ENCODE results near the gene FAM171A1.

The FAM171A1 gene

GRCh38 chr10:15244635-15245197 is 126.4 kb downstream of the FAM171A1 start:
- DNase-seq (ENCODE audit: low spot score): no peak

DNA sequence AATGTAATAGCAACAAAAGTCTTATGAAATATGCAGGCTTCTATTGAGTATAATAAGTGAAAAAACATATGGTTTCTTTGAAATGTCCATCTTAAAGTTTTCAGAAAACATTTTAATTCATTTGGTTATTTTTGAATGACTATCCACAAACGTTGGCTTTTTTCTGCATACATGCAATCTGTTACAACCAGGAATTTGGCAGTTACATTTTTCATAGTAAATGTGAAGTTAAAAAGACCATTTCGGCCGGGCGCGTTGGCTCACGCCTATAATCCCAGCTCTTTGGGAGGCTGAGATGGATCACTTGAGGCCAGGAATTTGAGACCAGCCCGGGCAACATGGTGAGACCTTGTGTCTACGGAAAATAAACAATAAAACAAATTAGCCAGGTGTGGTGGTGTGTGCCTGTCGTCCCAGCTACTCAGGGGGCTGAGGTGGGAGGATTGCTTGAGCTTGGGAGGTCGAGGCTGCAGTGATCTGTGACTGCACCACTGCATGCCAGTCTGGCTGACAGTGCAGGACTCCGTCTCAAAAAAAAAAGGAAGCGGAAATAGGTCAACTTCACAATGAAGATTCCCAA is 128.7 kb downstream of the FAM171A1 start:
- DNase-seq (ENCODE audit: low spot score): no peak

- no peak for DNase-seq (ENCODE audit: low spot score)
Measured at GRCh38 chr10:15241306-15241705, 129.8 kb downstream of the FAM171A1 start.

- no peak for DNase-seq (ENCODE audit: low spot score)
Measured at GRCh38 chr10:15238555-15239335, 132.3 kb downstream of the FAM171A1 start.

DNA sequence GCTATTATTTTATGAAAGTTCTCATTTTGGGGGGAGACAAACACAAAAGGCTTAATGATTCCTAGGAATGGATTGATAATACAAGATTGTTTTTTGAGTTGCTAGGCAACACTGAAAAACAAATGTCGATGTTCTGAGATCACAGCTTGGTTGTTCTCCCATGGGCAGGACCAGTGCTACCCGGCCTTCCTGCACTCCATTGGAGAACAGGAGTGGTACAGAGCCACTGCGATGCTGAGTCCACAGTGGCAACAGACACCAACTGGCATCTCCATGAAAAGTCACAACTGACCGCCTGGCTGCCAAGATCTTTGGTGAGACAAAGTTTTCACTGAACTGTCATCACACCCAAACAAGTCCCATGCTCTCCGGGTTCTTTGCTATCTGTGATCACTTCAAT is 133.7 kb downstream of the FAM171A1 start:
- peak; percentile 73 for DNase-seq (ENCODE audit: low spot score)

DNA sequence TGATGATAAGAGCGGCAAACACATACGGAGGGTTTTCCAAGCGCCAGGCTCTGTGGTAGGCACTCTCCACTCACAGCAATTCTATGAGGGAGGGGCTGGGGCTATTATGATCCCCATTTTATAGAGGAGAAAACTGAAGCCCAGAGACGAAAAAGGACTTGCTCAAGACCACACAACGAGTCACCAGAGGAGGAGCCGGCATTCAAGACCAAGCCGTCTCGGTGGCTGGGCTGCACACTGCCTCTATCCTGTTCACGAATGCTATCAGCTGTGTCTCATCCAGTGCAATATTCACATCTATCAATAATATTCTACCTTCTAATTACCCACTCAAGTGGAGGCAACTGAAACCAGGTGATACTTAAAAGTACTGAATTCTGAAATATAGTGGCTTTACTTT is 134.7 kb downstream of the FAM171A1 start:
- no peak for DNase-seq (ENCODE audit: low spot score)

- DNase-seq (ENCODE audit: low spot score): no peak
Measured at GRCh38 chr10:15232279-15232678, 138.8 kb downstream of the FAM171A1 start.

GRCh38 chr10:15231426-15231825 is 139.7 kb downstream of the FAM171A1 start:
- no peak for DNase-seq (ENCODE audit: low spot score)

GRCh38 chr10:15230257-15230656 is 140.8 kb downstream of the FAM171A1 start:
- DNase-seq (ENCODE audit: low spot score): no peak

DNA sequence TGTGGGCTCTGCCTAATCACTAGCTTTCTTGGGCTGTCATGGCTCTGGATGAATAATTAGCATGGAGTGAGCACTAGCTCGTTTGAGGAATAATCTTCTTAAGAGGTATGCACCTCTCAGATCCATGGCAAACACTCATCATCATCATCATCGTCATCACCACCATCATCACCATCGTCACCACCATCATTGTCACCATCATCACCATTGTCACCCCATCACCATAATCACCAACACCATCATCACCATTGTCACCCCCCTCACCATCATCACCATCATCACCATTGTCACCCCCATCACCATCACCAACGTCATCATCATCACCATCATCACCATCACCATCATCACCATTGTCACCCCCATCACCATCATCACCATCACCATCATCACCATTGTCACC is 141.8 kb downstream of the FAM171A1 start:
- no peak for DNase-seq (ENCODE audit: low spot score)

DNA sequence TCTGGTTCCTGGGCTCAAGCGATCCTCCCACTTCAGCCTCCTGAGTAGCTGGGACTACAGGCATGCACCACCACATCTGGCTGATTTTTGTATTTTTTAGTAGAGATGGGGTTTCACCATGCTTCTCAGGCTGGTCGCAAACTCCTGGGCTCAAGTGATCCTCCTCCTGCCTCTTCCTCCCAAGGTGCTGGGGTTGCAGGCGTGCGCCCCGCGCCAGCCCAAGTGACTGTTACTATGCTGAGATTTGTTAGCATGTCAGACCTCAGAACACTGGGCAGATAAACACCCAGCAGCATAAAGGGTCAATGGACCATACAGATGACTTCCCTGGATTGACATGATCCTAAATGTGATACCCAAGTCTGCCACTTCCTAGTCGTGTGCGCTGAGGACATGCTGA is 142.7 kb downstream of the FAM171A1 start:
- no peak for DNase-seq (ENCODE audit: low spot score)

DNA sequence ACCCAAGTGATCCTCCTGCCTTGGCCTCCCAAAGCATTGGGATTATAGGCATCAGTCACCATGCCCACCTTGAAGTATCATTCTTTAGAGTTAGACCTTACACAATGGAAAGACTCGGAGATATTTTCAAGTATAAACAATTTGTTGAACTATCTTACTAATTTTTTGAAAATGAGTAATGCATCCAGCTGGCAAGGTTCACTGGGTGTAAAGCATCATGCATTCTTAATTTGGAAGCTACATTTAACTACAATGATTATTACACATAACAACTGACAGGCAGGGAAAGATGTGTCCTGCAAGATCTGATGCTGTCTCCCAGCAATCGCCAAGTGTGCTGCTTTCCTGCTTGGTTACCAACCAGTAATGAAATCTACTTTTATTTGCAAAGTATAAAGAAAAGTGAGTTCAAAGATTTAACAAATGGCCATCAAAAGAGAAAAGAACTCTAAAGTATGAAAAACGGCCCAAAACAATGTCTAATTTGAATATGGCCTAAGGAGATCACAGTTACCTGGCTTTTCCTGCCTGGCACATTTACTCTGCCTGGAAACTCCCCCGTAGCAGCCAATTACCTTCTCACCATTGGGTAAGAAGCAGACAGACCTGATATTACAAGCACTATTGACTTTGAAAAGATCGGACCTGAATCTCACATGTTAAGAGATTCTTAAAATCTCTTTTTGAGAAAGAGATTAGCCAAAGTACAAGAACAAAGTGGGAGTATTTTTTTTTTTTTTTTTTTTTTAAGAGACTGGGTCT is 143.3 kb downstream of the FAM171A1 start:
- no peak for DNase-seq (ENCODE audit: low spot score)

DNA sequence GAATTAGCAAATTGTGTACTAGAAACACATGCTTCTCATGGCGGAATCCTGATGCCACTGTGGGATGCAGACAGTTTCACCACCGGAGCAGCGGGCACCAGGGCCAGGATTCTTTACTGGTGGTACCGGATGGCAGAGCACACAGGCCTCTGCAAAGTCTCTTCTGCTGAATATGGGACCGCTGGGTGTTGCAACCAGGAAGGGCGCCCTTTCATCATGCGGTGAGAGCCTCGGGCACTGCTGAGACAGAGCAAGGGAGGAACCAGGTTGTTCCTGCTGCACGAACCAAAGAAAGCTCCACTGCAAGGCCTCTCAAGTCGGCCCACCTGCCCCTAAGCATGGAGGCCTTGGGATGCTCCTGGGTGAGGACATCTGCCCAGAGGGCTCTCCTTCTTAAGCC is 145.6 kb downstream of the FAM171A1 start:
- no peak for DNase-seq (ENCODE audit: low spot score)

GRCh38 chr10:15224948-15225347 is 146.1 kb downstream of the FAM171A1 start:
- DNase-seq (ENCODE audit: low spot score): no peak

DNA sequence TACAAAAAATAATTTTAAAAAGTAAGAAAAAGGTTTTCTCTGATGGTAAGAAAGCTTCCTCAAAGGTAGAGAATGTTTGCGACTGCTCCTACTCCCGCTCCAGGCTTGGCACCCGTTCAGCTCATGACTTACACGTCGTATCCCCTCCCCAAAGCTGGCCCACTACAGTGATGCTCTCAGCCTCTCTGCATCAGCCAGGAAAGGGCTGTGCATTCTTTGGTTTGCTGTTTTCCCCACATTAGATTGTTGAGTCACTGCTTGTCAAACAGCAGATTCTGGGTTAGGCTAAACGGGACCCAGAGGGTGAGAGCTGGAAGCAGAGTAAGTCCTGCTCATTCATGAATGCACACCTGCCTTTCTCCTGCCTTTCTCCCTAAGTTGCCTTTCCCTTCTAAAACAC is 147.9 kb downstream of the FAM171A1 start:
- peak; percentile 33 for DNase-seq (ENCODE audit: low spot score)

GRCh38 chr10:15222511-15222910 is 148.6 kb downstream of the FAM171A1 start:
- peak; percentile 68 for DNase-seq (ENCODE audit: low spot score)

GRCh38 chr10:15220445-15220844 is 150.6 kb downstream of the FAM171A1 start:
- DNase-seq (ENCODE audit: low spot score): no peak

- no peak for DNase-seq (ENCODE audit: low spot score)
Measured at GRCh38 chr10:15216700-15217099, 154.4 kb downstream of the FAM171A1 start.

DNA sequence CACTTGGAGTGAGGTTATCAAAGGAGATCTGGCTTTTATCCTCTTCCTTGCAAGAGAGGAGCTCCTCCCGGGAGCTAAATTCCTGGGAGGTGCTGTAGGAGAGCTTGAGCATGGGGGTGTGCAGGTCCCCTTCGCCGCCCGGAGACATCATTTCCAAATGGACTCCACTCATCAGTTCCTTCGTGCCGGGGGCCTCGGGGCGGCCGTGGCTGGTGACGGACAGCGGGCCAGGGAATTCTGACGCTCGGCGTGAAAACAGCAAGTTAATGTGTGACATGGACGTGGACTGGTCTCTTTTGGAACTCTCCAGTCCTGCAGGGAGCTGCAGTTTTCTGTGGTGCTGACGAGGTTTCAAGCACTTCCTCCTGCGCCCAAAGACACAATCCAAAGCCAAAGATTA is 156.9 kb downstream of the FAM171A1 start:
- no peak for DNase-seq (ENCODE audit: low spot score)

GRCh38 chr10:15213461-15213861 is 157.6 kb downstream of the FAM171A1 start:
- DNase-seq (ENCODE audit: low spot score): no peak

- no peak for DNase-seq (ENCODE audit: low spot score)
Measured at GRCh38 chr10:15211464-15211979, 159.6 kb downstream of the FAM171A1 start.

GRCh38 chr10:15210521-15210920 is 160.6 kb downstream of the FAM171A1 start:
- no peak for DNase-seq (ENCODE audit: low spot score)

Measured in Ammon's horn (tissue), 1 donor.